GM21786 (cell line): ENCODE measurements around the gene YKT6.

Experiments
- ATAC-seq: cut with Tn5 transposase; IDR thresholded peaks from one replicate; pipeline ENCODE4 v1.9.1; 2021; ENCODE audit not compliant: unreplicated experiment

Gene YKT6

DNA sequence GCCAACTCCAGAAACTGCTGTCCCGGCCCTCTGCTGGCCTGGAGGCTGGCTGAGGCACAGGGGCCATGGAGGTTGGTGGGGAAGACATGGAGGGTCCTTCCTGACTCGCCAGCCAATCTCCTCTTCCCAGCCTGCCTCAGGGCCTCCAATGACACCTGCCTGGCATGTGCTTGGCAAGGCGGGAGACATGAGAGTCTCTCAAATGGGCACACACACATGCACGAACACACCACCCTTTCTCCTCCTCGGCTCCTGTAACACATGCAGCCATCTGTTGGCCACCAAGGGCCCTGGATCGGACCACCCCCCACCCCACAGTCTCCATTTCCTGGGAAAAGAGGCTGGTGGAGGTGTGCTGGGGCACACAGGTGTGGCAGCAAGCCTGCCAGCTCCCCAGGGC, 56.4 kb downstream of the YKT6 start:
- no peak for ATAC-seq

DNA sequence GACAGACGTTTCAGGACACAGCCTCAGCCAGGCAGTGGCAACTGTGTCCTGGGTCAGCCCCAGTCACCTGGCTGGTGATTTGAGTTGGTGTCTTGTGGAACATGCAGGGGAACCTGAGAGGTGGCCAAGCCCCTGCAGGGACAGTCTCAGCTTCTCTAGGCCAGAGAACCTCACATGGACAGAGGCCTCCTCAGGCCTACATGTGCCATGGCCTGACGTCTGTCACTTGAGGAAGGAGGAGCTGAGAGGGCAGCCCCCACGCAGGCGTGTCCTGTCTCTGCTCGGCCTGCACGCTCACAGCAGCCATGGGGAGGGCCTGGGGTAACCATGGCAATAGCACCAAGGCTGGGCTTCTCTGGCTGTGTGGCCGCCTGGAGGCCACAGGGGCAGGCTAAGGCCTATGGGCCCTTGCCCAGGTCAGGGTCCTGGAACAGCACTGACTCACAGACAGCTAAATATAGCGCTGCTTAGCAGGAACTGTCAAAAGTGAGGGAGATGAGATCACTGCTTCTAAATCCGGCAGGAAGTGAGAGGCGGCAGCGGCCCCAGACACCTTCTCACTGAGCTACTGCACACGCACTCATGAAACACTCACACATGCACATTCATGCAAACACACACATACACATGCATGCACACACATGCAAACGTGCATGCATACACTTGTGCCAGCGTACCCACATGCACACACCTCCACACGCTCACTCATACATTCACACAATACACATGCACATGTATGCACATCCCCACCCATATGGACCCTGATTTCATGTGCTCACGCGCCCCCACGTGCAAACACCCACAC, 57.0 kb downstream of the YKT6 start:
- ATAC-seq: peak; percentile 91

DNA sequence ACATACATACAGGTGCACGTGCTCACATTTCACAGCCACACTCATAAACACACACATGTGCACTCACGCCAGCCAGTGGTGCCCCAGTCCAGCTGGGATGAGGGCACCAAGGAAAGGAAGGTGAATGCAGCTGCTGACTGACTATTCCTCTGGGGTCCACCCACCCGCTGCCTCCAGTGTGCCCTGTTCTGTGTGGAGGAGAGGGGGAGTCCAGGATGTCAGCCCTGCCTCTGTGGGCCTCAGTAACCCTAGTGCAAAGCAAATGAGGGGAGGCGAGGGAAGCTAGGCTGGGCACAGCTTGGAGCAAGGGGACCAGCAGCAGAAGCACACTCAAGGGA, 57.6 kb downstream of the YKT6 start:
- no peak for ATAC-seq

DNA sequence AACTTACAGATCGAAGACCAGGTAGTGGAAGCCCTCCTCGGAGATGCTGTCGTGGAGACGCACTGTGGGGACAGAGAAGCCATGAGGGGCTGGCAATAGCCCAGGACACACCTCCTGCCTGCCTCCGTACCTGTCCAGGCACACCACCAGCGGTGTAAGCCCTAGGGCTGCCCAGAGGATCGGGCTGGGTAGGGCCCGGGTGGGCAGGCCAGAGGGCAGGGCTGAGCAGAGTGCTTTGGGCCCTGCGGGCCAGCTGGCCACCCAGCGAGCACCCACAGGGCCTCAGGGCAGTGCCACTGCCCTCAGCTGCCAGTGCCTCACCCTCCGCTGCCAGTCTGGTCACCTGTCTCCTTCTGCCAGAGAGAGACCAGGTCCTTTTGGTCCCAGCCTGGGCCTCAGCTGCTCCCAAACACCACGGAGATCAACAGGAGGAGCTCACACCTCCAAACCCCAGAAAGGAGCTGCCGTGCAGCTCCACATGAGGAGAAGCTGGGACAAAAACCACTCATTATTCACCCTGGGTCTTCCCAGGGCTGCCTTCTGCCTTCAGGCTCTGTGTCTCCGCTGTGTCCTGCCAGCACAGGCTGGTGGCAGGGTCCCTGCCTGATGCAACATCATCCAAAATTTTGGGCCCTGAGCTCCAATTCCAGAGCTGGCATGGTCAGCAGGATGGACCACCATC, 58.2 kb downstream of the YKT6 start:
- no peak for ATAC-seq

DNA sequence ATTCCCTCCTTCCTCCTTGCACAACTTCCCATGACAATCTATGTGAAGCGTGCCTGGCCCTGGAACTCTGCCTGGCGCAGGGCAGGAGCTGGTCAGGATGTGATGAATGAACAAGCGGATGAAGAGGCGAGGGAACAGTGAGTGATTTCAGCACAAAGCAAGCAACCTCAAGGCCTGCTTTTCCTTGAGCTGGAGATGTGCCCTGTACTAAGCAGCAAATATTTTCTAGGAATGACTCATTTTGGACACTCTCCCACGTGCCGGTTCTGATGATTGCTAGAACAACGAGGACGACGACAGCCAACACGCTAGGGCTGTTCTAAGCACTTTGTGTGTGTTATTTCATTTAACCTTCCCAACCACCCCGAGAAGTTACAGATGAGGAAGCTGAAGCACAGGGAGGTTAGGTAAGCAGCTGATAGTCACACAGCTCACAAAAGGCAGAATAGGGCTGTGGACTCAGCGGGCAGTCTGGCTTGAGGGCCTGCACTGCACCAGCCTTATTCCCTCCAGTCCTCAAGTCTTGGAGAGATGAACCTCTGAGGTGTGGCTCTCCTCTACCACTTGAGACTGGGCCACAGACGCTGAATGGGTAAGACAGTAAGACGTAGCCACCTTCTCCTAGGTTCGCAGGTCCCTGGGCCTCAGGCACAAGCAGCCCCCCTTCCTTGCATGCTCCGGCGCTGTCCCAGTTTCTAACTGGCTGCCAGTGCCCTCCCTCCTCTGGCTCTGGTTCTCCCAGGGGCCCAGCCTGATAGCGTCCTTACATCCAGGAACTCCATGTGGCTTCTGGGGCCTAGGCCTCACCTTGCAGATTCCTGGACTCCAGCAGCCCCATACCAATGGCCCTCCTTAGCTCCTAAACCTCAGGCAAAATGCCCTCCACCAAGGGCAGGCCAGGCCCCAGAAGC, 59.0 kb downstream of the YKT6 start:
- no peak for ATAC-seq

DNA sequence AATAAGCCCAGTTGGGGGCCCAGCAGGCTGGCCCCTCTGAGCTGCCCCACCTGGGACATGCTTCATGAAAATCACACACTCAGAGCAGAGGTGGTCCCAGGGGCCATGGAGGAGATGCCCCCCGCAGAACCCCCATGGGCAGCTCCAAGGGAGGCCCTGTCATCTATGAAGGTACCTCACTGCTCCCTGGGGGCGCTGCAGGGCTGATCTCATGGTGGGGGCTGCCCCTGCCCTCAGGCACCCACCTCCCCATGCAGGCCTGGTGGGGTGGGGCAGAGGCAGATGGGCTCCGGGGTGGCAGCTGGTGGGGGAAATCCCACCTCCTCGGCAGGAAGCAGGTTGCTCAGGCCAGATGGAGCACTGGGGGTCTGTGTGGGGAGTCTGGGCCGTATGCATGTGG, 60.5 kb downstream of the YKT6 start:
- ATAC-seq: no peak

DNA sequence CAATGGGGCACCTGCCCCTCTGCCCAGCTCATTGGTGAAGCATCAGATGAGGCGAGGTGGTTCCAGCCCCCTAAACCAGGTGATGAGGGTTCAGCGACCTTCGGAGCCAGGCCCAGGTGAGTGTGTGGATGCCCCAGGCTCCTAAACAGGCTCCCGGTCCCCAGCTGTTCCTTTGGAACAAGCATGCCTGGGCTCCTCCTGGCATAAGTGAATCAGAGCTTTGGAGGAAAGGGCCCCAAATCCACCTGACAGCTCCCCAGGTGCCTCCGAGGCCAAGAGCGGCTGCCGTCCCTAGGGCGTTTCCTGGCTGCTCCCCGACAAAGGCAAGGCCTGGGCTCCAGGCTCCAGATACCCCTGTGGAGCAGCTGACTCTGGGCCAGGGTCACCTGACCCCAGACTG, 61.3 kb downstream of the YKT6 start:
- no peak for ATAC-seq

DNA sequence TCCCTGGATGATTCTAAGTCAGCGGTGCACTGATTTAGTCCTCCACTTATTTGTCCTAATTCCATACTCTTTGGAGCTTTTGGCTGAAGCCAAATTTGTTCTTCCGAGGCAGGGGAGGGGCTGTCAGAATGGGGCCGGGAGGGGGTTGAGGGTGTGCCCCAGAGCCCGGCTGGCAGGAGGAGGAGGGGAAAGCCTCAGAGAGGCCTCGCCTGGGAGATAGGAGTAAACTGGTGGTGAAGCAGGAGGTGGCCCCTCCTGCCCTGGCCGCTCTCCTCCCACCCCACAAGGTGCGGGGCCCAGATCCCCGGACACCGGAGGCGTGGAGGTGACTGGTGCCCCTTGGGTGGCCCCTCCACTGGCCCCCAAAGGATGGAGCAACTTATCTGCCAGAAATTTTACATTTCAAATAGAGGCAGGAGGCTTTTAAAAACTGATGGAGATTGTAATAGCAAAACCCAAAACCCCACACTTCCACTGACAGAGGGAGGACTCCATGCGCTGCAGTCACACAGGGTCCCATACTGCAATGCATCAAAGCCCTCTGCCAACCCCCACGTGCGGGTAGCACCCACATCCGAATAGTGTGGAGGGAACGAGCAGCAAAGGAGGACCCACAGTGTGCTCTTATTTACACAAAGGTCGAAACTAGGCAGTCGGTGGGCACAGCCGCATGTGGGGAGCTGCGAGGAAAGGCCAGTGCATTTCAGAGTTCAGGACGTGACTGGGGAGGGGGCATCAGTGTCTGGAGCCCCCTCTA, 62.7 kb downstream of the YKT6 start:
- ATAC-seq: no peak
